Measurements from ENCODE around the gene GRIK5.
A peak's percentile ranks its signal among the peaks of the same experiment; 100 is the strongest.

Gene GRIK5

GRCh38 chr19:41993612-41994483 is 76.2 kb downstream of the GRIK5 start, which contains the start of gene ATP1A3 (continued):
- TF ChIP-seq ZNF211 (tag by site-specific recombination; IDR thresholded peaks at IDR 0.05; ENCODE audit: low read depth), result no peak
- TF ChIP-seq ZNF837 (tag by site-specific recombination; IDR thresholded peaks at IDR 0.05), result no peak
- peak; percentile 57; the same call in 1 of the 2 replicates for TF ChIP-seq ZNF777 (tag by site-specific recombination; IDR thresholded peaks at IDR 0.05; ENCODE audit: borderline replicate concordance)
- TF ChIP-seq ZNF664 (tag by site-specific recombination; IDR thresholded peaks at IDR 0.05), result no peak
- TF ChIP-seq PRDM1 (tag by site-specific recombination; IDR thresholded peaks at IDR 0.05), result no peak
- peak; percentile 30; the same call in 1 of the 2 replicates for TF ChIP-seq ZBTB20 (tag by site-specific recombination; IDR thresholded peaks at IDR 0.05)
- TF ChIP-seq ZNF639 (tag by site-specific recombination; IDR thresholded peaks at IDR 0.05), result no peak
- TF ChIP-seq OSR2 (tag by site-specific recombination; IDR thresholded peaks at IDR 0.05), result no peak
- TF ChIP-seq ZNF148 (tag by site-specific recombination; IDR thresholded peaks at IDR 0.05; ENCODE audit: borderline replicate concordance), result no peak
- 0 out of 2 replicates have a peak, but pooled peaks have one; percentile 25 for TF ChIP-seq ZBTB7A (tag by site-specific recombination; IDR thresholded peaks at IDR 0.05; ENCODE audit: low read depth)
- peak; percentile 98 for TF ChIP-seq GLIS2 (tag by site-specific recombination; IDR thresholded peaks at IDR 0.05)
- peak; percentile 70 for TF ChIP-seq ZNF335 (tag by site-specific recombination; conservative IDR thresholded peaks at IDR 0.05)
- no peak; the same call in 1 of the 2 replicates for TF ChIP-seq ZSCAN30 (tag by site-specific recombination; IDR thresholded peaks at IDR 0.05)
- TF ChIP-seq ZNF132 (tag by site-specific recombination; IDR thresholded peaks at IDR 0.05; ENCODE audit: borderline replicate concordance), result no peak
- peak; percentile 59; the same call in 1 of the 2 replicates for TF ChIP-seq HIC1 (tag by site-specific recombination; IDR thresholded peaks at IDR 0.05)
- 0 out of 2 replicates have a peak, but pooled peaks have one; percentile 28 for TF ChIP-seq ZBTB6 (tag by site-specific recombination; IDR thresholded peaks at IDR 0.05)
- no peak for TF ChIP-seq ZNF114 (tag by site-specific recombination; IDR thresholded peaks at IDR 0.05)
- TF ChIP-seq ZNF610 (tag by site-specific recombination; IDR thresholded peaks at IDR 0.05; ENCODE audit: borderline replicate concordance), result no peak
- TF ChIP-seq ZNF600 (tag by site-specific recombination; IDR thresholded peaks at IDR 0.05), result peak; percentile 79
- no peak for TF ChIP-seq ZNF785 (tag by site-specific recombination; IDR thresholded peaks at IDR 0.05)
- TF ChIP-seq CTCF (tag by site-specific recombination; IDR thresholded peaks at IDR 0.05), result no peak
- TF ChIP-seq ZNF596 (tag by site-specific recombination; IDR thresholded peaks at IDR 0.05), result 0 out of 2 replicates have a peak, but pooled peaks have one; percentile 20
- TF ChIP-seq ZNF16 (tag by site-specific recombination; IDR thresholded peaks at IDR 0.05; ENCODE audit: low read depth), result no peak
- TF ChIP-seq PRDM6 (tag by site-specific recombination; IDR thresholded peaks at IDR 0.05), result no peak
- TF ChIP-seq ZNF558 (tag by site-specific recombination; IDR thresholded peaks at IDR 0.05), result no peak
- TF ChIP-seq ZFP69B (tag by site-specific recombination; IDR thresholded peaks at IDR 0.05), result peak; percentile 97
- no peak for TF ChIP-seq ZNF221 (tag by site-specific recombination; IDR thresholded peaks at IDR 0.05; ENCODE audit: borderline replicate concordance)
